Measurements from ENCODE around the gene ATP11A. TPM values are rescaled to one million over a fixed set of nuclear protein-coding genes. Genes with fewer than 3 reads are reported as not detected.

ATP11A gene
- total and polyA plus RNA-seq, 10 of the 15 experiments (the other 5 are each of a cell fraction or from before 2014, with no cell fraction given), result 1.4 to 69.6 (median 14.4) TPM

DNA sequence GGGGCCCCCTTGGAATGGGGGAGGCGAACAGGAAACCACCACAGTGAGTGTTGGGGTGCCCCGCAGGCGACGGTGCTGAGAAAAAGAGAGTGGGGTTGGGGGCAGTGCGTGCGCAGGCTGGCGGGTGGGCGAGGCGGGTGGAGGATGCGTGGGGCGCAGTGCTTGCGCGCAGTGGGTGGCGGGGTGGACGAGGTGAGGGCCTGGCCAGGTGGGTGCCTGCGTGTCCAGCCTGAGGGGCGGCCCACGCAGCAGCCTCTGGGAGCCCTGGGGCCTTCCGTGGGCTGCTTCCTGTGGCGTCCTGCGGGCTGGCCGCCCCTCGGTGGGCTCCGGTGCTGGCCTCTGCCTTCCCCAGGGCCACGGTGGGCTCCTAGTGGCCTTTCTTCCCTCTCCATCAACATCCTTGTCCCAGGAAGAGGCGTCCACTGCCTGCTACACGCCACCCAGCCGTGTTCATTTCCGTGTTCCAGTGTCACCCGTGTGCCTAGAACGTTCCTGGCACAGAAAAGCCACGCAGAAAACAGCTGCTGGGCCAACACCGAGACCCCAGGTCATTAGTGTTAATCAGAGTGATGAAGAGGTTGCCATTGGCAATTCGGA lies 7.1 kb downstream of the ATP11A start (continued):
- TF ChIP-seq, protein P1, sequence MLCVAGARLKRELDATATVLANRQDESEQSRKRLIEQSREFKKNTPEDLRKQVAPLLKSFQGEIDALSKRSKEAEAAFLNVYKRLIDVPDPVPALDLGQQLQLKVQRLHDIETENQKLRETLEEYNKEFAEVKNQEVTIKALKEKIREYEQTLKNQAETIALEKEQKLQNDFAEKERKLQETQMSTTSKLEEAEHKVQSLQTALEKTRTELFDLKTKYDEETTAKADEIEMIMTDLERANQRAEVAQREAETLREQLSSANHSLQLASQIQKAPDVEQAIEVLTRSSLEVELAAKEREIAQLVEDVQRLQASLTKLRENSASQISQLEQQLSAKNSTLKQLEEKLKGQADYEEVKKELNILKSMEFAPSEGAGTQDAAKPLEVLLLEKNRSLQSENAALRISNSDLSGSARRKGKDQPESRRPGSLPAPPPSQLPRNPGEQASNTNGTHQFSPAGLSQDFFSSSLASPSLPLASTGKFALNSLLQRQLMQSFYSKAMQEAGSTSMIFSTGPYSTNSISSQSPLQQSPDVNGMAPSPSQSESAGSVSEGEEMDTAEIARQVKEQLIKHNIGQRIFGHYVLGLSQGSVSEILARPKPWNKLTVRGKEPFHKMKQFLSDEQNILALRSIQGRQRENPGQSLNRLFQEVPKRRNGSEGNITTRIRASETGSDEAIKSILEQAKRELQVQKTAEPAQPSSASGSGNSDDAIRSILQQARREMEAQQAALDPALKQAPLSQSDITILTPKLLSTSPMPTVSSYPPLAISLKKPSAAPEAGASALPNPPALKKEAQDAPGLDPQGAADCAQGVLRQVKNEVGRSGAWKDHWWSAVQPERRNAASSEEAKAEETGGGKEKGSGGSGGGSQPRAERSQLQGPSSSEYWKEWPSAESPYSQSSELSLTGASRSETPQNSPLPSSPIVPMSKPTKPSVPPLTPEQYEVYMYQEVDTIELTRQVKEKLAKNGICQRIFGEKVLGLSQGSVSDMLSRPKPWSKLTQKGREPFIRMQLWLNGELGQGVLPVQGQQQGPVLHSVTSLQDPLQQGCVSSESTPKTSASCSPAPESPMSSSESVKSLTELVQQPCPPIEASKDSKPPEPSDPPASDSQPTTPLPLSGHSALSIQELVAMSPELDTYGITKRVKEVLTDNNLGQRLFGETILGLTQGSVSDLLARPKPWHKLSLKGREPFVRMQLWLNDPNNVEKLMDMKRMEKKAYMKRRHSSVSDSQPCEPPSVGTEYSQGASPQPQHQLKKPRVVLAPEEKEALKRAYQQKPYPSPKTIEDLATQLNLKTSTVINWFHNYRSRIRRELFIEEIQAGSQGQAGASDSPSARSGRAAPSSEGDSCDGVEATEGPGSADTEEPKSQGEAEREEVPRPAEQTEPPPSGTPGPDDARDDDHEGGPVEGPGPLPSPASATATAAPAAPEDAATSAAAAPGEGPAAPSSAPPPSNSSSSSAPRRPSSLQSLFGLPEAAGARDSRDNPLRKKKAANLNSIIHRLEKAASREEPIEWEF (IDR thresholded peaks at IDR 0.05; ENCODE audit: insufficient replicate concordance, low read depth, low read length), result no peak
- TF ChIP-seq BMI1 (IDR thresholded peaks at IDR 0.05; ENCODE audit: borderline replicate concordance), result no peak

DNA sequence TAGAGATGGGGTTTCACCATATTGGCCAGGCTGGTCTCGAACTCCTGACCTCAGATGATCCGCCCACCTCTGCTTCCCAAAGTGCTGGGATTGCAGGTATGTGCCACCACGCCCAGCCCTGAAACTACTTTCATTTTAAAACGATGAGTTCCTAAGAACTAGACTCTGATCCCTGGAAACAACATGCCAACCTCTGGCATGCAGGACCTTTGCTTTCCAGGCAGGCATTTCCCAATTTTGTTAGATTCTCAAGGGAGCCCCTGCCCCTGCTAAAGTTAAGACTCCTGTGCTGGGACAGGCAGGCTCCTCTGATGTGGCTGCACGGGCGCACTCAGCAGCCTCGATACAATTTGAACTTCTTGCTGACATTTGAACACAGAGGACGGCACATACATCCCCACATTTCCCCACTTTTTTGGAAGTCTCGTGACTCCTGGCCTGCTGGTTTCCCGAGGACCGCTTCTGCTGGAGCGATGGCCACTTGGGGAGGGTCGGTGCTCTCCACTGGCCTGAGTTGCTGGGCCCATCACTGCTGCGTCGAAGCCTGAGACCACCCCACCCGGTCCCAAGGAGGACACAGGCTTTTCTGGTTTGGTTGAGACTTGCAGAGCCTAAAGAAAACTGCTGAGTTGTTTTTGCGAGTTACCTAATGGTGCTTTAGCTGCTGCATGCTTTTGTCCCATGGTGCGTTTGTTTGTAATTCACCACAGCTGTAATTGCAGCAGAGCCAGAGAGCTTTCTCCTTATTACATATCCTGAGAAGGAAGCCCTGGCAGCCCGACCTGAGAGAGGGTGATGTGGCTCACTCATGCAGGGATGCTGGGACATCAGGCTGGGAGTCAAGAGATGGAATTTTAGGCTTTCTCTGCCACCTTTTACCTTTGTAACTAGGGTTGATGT lies 8.2 kb downstream of the ATP11A start:
- Histone ChIP-seq H3K36me3 (ENCODE audit: control insufficient read depth in 2 of 2, insufficient read depth in 2 of 2, low read length in 1 of 2) (peaks cover 0 to 2% of the 10 kb centered on the region in 2 experiments; a peak in 3 of 4 replicates), H3K4me3 (no peak overlapping the region), H3K4me1 (ENCODE audit: control insufficient read depth, insufficient read depth, low read length) (peaks cover 11% of the 10 kb centered on the region), H3K4me2 (ENCODE audit: control insufficient read depth, insufficient read depth) (no peak overlapping the region), H4K20me1 (ENCODE audit: control insufficient read depth, insufficient read depth) (0 out of 2 replicates have a peak, but pooled peaks cover 1% of the 10 kb centered on the region), H3K79me2 (ENCODE audit: control insufficient read depth, insufficient read depth, low read length) (peaks cover 40% of the 10 kb centered on the region), H3K27me3 (replicated peaks in 1 of 2; ENCODE audit: control insufficient read depth in 2 of 2, insufficient read depth in 2 of 2, low read length in 1 of 2) (no peaks in the 10 kb centered on the region), H3K27ac (ENCODE audit: control insufficient read depth, insufficient read depth) (no peak overlapping the region), H3K9me3 (replicated peaks; ENCODE audit: control insufficient read depth, insufficient read depth, low read length) (no peaks in the 10 kb centered on the region), H2AFZ (ENCODE audit: control insufficient read depth, low read depth, low read length) (no peak overlapping the region), H3K9ac (ENCODE audit: control insufficient read depth, insufficient read depth, low read length) (no peak overlapping the region)
- intact Hi-C loops (cut with micrococcal nuclease; ENCODE audit: unreplicated experiment) (no loop called here), in situ Hi-C loops (cut with MboI) (no loop called here)
- TF ChIP-seq POU2F2 (IDR thresholded peaks at IDR 0.05; ENCODE audit: borderline replicate concordance, low read depth, low read length), result no peak
- TF ChIP-seq, protein P2, sequence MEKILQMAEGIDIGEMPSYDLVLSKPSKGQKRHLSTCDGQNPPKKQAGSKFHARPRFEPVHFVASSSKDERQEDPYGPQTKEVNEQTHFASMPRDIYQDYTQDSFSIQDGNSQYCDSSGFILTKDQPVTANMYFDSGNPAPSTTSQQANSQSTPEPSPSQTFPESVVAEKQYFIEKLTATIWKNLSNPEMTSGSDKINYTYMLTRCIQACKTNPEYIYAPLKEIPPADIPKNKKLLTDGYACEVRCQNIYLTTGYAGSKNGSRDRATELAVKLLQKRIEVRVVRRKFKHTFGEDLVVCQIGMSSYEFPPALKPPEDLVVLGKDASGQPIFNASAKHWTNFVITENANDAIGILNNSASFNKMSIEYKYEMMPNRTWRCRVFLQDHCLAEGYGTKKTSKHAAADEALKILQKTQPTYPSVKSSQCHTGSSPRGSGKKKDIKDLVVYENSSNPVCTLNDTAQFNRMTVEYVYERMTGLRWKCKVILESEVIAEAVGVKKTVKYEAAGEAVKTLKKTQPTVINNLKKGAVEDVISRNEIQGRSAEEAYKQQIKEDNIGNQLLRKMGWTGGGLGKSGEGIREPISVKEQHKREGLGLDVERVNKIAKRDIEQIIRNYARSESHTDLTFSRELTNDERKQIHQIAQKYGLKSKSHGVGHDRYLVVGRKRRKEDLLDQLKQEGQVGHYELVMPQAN (conservative IDR thresholded peaks at IDR 0.05), result no peak
- SMC1A ChIA-PET (ENCODE audit: uncharacterized antibody, unreplicated experiment), result no interaction called here
- POLR2A ChIA-PET, result no interaction called here
- DNase-seq (ENCODE audit: low read depth, low spot score) (no peak), FAIRE-seq (no peak), ATAC-seq (no peak)
- CTCF ChIA-PET, result no interaction called here
- RAD21 ChIA-PET (ENCODE audit: unreplicated experiment), result no interaction called here
- no TSS peak for BruUV-seq (replicated peaks)
- 75% methylated on average over 18 of the region's 19 CpGs for WGBS (ENCODE audit: insufficient coverage, insufficient replicate concordance, low lambda C conversion rate, missing lambda C conversion rate)

All from GM12878 (cell line).